Stimulated activated CD8-positive, alpha-beta memory T cell treated with anti-CD3 and anti-CD28 coated beads, Interleukin-7, amount 100 ng/mL, for 1 hour (primary cell): ENCODE measurements around the gene PPM1B.
"Not testable (repeated sequence)": the region's sequence is repeated elsewhere in the genome, so short reads cannot be mapped to it uniquely, and the experiment has no call there.

Source experiments
- DNase-seq, 2 donors: peaks; one replicate each; pipeline ENCODE4 v3.0.0-alpha.2; 2020; ENCODE audit warnings: low read depth in 2 of 2

PPM1B gene

DNA sequence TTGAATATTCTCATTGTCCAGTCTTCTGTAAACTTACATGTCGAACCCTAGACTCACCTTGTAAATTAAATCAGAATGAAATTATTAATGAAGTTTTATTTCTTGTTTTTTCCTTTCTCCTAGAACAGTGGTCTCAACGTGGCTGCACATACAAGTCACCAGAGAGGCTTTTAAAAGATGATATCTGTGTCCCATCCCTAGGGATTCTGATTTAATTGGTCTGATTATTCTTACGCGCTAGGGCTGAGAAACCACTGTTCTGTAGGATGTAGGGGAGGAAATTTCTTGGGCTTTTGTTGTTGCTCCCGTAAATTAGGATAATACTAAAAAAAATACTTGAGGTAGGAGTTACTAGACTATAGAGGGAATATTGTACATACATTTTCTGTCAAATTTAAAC is 32.1 kb downstream of the PPM1B start:
- no peak for DNase-seq

DNA sequence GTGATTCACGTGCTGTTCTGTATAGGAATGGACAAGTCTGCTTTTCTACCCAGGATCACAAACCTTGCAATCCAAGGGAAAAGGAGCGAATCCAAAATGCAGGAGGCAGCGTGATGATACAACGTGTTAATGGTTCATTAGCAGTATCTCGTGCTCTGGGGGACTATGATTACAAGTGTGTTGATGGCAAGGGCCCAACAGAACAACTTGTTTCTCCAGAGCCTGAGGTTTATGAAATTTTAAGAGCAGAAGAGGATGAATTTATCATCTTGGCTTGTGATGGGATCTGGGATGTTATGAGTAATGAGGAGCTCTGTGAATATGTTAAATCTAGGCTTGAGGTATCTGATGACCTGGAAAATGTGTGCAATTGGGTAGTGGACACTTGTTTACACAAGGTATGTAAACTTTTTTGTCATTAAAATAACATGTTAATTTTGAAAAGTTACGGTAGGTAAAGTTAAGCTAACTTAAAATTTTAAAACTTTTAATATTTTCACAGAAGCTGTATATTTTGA is 33.0 kb downstream of the PPM1B start:
- DNase-seq: no peak

DNA sequence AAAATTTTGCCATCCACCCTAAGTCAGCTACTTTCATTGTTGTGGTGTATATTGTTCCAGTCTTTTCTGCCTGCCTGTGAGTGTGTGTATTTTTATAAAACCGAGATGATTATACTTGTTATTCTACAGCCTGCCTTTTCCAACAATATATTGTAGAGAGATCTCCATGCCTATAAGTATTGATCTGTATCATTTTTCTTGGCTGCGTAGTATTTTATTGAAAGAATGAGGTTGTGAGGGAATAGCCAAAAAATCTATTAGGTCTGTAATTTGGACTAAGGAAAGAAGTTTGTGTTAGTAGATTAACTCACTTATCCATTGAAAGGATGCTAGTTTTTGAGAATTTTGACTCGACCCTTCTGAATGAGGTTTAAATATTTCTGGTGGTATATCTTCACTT is 34.9 kb downstream of the PPM1B start:
- DNase-seq: no peak

DNA sequence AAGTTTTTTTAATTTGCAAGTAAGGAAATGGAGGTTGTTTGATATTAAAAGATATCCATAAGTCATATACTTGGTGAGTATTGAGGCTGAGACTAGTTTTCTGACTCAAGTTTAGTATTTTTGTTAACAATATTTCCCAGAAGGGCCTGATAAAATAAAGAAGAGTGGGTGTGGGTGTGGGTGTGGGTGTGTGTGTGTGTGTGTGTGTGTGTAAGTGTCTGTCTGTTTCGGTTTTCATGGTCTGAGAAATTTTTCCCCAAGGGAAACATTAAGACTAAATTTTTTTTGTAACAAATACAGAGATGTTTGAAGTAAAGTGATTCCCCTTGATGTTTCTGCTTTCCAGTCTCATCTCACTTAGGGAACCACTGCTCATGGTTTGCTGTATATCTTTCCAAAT is 36.5 kb downstream of the PPM1B start:
- no peak for DNase-seq

DNA sequence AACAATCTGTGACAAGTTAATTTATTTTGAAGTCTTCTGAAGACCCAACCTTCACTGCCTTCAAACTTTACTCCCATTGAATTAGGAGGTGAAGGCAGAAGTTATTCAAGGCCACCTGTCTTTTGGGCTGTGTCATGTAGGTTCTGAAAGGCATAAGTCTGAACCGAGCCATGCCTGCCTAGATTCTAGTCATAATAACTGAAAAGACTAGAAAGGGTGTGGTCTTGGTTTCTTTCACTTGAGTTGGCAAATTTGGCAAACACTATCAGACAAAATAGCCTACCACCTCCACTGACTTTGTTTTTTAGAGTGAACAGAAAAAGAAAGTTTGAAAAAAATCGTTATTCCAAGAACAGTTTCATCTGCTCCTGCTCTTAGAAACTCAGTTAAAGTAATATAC is 38.4 kb downstream of the PPM1B start:
- no peak for DNase-seq

DNA sequence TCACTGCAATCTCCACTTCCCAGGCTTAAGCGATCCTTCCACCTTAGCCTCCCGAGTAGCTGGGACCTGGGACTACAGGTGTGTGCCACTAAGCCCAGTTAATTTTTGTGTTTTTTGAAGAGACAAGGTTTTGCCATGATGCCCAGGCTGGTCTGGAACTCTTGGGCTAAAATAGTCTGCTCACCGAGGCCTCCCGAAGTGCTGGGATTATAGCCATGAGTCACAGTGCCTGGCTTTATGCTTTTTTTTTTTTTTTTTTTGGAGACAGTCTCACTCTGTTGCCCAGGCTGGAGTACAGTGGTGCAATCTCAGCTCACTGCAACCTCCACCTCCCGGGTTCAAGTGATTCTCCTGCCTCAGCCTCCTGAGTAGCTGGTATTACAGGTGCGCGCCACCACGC is 39.0 kb downstream of the PPM1B start:
- not testable (repeated sequence) for DNase-seq

DNA sequence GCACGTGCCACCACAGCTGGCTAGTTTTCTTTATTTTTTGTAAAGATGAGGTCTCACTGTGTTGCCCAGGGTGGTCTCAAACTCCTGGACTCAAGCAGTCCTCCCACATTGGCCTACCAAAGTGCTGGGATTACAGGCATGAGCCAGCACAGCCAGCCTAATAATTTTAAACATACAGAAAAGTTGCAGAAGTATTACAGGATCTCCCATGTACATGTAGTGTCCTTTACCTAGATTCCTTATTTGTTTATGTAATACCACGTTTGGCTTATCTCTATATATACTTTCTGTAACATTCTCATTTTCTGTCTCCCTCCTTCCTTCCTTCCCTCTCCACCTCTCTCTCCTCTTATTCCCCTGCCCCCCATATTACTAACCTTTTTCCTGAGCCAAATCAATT is 41.7 kb downstream of the PPM1B start:
- DNase-seq: no peak

DNA sequence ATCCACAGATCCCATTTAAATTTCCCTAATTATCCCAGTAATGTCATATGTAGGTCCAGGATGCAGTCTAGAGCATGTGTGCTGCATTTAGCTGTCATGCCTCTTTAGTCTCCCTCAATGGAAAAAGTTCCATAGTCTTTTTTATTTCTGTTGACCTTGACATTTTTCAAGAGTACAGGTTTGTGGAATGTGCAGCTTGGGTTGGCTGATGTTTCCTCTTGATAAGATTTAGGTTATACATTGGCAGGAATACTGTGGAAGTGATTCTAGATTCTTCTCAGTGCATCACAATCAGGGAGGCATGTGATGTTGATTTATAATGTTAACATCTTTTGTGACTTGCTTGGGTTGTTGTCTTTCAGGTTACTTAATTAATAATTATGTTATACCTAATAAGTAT is 42.5 kb downstream of the PPM1B start:
- no peak for DNase-seq

DNA sequence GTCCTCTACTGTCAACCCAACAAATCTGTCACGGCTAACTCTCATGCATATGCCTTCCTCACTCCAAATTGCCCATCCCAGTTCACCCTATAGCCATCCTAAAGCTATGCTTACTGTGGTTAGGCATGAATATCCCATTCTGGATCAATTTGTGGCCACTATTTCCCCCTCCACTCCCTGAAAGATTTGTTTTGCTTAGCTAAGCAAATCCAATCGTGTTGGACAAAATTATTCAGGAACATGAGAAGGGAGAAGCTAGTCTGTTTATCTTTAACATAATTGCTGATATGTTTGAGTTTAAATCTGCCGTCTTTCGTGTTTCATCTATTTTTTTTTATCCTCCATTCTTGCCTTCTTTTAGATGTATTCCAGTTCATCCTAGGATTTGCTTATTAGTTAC is 43.6 kb downstream of the PPM1B start:
- DNase-seq: no peak

DNA sequence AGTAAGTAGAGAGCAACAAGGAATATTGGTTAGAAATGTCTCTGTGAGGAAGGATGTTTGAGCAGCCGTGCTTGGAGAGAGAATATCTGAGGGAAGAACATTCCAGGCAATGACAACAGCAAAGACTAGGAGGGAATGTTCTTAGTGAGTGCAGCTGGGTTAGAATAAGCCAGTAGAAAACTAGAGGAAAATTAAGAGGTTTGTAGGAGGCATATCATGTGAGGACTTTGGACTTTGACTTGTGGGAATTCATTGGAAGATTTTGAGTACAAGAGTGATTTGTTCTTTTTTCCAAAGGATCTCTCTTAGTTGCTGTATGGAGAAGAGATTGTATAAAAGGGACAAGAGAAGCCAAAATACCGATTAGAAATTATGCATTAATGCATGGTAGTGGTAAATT is 47.2 kb downstream of the PPM1B start:
- no peak for DNase-seq

DNA sequence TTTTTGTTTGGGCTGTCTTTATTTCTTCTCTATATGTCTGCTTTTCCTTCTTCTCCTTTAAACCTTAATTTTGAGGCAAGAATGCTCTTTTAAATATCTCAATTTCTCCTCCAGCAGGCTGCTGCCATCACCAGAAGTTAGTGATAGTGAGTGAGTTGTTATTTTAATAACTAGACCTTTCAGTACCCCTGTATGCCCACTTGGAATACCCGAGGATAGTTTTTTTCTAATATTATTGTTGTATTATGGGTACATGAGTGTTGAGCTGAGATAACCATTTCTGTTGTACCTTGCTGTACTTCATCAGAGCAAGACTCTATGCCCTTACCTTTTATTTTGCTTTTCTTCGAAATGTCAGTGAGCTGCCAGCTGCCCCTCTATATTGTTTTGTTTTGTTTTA is 50.1 kb downstream of the PPM1B start:
- no peak for DNase-seq

DNA sequence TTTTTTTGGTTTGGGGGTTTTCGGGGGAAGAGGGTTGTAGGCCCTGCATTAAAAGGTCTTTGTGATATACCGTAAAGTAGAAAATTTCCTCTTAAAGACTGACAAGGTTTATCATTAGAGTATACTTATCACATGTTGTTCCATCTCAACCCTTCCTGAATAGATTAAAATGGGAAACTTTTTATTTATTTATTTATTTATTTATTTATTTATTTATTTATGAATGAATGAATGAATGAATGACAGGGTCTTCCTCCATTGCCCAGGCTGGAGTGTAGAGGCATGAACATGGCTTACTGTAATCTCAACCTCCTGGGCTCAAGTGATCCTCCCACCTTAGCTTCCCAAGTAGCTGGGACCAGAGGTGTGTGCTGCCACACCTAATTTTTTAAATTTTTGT is 58.1 kb downstream of the PPM1B start:
- no peak for DNase-seq

DNA sequence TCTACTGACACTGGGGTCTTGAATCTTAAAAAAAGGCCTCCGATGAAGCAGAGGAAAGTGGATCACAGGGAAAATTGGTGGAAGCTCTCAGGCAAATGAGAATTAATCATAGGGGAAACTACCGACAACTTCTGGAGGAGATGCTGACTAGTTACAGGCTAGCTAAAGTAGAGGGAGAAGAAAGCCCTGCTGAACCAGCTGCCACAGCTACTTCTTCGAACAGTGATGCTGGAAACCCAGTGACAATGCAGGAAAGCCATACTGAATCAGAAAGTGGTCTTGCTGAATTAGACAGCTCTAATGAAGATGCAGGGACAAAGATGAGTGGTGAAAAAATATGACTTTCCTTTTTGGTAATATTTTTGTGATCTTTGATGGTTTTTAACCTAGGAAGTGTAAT is 61.7 kb downstream of the PPM1B start:
- DNase-seq: no peak

DNA sequence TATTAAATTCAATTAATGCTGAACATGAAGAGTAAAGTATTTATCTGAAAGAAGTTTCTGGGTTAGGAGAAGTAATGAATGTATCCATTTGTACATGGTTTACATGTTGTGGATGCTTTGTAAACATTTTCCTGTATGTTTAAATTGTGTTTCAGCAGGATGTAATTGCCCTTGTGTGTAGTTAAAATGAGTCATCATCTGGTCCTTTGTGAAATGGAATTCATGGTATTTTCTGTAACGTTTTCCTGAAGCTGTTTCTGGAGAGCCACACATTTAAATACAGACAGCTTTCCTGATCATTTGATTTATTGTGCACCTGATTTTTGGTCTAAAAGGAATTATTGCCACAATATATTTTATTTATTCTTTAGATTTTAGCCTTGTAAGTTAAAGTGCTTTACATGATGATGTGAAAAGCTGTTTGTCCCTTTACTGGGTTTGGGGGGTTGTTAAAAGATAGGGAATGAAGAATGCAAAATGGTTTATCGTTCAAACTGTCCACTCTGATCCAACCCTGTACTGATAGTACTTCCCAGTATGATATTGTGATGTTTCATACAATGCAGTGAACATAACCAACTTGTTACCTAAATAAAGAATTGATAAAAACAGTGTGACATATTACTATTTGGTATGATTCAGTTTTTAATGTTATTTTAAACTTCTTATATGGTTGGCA is 64.9 kb downstream of the PPM1B start:
- DNase-seq: no peak

DNA sequence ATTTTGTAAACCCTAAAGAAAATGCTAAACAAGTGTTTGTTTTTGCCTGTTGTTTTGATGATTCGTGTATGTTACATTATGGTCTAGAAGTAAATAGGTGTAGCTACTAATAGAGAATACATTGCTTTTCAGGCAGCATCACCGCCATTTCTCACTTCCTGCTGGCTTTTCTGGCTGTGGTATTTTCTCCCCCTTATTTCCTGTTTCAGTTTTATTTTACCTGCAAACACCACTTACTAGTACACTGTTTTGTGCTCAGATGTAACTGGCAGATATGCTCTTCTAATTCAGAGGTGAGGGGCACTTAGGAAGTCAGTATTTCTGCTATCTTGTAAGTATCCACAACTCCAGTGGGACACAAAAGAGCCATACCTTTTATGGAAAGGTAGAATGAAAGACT is 68.5 kb downstream of the PPM1B start:
- DNase-seq: no peak

DNA sequence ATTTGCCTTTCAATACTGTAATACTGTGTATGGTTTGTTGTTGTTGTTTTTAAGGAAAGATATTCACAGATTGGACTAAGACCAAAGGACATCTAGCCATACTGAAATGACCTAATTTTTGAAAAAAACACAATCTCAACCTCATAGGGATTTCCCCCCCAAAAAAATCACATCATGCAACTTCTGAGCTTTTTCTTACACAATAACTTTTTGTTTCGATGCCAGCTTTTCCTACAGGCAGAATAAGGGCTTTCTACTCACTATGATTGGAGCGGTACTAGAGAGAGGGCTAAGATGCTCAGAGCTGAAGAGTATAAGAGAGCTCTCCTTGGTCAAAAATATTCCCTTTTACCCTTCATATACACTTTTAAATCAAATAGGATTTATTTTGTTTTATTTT is 74.2 kb downstream of the PPM1B start:
- no peak for DNase-seq

DNA sequence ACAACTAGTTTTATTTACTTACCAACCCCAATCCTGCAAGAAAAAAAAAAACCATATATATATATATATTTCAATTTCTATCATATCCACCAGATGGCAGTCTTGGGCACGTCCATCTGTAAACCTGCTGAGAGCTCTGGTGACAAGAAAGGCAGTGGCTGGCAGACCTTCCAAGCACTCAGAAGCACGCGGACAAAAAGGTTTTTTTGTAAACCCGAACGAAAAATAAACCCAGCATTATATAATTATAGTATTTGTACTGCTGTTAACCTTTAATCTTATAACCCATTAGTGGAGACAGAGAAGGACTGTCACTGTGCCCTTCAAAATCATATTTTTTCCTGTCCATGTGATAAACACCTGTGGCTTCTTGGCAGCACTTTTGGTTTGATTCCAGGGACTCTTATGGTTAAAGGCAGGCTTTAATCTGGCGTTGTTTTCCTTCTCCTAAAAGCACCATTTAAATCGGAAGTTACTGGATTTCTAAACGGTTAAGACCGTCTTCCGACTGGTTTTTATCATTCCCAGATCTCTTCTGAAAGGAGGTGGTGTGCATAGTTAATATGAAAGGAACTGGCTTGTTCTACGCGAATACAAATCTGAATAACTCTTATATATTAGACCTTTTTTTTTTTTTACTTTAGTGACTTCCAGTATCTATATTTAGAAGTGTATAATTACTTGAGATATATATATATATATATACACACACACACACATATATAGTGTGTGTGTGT is 75.6 kb downstream of the PPM1B start:
- DNase-seq: no peak

DNA sequence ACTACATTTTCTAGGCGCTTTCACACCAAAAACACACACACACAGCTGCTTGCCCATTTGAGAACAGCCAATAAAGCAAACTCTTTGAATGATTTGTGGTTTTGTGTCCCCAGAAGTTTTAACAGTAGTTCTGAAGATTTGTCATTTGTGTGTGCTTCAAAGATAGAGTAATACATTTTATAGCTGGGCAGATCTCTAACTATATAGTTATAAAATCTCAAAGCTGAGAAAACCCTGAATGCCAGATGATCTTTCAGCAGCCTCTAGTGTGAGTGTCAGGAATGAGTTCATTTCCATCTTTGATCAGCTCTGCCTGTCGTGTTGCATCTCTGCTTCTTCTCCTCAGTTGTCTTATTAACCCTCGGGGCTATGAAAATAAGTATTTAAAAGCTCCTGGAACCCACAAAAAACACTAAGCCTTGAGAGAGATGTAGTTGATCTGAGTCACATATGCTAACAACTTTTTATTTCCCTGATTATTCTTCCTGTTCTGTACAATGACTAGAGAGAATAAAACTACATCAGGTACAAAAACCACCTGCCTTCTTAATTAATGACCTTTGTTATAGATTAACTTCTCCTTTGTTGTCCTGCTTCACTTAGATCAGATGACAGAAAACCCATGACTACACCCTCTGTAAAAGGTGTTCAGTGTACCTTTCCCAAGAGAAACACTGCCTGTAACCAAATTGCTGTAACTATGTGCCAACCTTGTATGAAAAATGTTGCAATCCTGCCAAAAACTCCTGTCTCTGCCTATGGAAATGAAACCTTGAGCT is 76.6 kb downstream of the PPM1B start:
- DNase-seq: no peak

DNA sequence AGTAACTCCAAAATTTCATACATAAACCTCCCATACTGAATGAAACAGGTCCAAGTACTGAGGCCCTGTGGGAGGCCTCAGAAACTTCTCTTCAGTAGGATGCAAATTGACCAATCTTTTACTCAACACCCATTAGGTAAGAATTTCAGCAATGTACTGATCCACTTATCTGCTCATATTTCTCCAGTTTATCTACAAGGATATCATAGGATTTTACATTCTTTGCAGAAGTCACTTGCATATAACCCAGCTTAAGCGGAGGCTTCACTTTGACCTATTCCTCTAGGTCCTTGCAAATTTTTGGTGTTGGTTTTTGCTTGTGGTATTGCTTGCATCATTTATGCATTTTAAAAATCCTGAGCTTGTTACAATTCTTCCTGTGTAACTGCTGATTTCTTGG is 77.8 kb downstream of the PPM1B start:
- no peak for DNase-seq

DNA sequence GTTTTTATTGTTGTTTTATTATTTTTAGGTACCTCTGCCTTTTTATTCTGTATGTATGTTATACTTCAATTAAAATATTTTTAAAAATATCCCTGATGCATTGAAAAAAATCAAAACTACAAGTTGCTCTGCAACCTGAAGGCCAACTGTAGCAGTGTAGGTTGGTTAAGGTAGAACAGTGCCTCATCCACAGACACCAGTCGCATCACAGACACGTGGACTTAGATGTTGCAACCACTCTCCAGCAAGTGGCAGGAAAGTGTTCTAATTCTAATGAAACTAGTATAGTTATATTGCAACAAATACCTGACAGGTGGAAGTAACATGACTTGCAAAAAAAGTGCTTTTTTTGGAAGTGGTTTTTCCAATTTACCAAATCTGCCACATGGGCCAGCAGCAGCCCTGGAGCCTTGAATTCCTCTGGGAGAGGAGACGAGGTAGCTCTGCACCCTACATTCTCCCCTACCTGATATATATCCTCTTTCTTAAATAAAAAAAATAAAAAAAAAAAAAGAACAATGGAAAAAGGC is 78.2 kb downstream of the PPM1B start:
- no peak for DNase-seq

DNA sequence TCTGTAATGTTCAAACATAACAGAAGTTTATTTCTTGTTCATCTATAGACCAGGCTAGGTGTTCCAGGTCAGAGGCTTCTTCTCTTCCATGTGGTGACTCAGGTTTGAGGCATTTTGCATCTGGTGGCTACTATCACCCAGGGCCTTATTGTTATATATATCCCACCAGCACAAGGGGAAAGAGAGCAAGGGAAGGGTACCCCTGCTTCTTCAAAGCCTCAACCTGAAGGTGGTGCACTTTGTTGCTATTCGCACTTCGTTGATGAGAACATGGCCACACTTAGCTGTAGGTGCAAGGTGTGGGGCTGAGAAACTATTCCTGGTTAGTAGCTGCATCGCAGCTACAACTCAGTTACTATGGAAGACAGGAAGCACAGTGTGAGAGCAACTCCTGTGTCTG is 79.2 kb downstream of the PPM1B start:
- DNase-seq: no peak

DNA sequence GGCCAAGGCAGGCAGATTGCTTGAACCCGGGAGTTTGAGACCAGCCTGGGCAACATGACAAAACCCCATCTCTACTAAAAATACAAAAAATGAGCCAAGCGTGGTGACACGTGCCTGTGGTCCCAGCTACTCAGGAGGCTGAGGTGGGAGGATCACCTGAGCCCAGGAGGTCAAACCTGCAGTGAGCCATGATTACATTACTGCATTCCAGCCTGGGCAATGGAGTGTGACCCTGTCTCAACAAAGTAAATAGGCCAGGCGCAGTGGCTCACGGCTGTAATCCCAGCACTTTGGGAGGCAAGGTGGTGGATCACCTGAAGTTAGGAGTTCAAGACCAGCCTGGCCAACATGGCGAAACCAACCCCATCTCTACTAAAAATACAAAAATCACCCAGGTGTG is 80.6 kb downstream of the PPM1B start:
- not testable (repeated sequence) for DNase-seq

DNA sequence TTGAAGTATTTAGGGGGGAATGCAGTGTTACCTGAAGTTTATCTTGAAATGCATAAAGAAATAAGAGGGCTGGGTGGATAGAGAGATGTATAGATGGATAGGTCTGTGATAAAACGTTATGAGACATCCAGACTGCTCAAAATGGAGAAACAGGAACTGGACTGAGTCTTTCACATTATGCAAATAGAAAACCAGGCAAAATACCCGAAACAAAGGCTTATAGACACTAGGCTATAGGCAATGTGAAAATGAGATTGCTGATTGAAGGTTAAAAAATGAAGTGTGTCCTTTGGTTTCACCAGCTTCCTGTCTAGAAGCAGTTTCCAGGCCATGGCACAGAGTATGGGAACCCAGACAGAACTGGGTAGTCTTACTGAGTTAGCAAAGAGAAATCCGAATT is 81.7 kb downstream of the PPM1B start:
- no peak for DNase-seq
